HK-2 (cell line): ENCODE data around the gene CDC6.

Experiments
- DNase-seq: peaks from one replicate; pipeline ENCODE4 v3.0.0-alpha.2; 2018; ENCODE audit not compliant: unreplicated experiment

The CDC6 gene

GRCh38 chr17:40311575-40311974, 23.9 kb downstream of the CDC6 start:
- no peak for DNase-seq

DNA sequence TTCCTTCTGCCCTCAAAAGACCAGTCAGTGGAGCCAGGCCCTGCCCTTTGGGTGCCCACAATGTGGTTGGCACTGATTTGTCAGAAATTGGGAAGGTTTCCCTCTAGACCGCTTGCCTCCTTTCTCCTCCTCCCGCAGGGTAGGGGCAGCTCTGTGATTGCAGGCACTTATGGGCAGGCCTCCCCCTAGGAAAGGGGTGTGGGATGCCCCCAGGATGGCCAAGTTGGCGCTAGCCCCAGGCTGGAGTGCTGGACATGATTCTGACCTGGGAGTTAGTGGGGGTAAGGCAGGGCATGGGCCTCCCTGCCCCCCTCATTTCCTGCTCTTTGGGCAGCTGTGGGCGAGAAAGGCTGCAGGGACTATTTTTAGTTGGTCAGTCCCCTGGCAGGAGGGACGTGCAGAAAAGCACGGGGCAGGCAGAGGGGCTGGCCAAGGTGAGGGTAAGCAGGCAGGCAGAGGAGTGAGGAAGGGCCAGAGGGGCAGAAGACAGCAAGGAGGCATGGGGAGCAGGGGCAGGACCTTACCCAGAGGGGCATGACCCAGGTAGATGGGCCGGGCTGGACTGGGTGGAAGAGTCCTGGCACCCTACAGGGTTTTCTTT, 24.6 kb downstream of the CDC6 start:
- peak; percentile 85 for DNase-seq

- DNase-seq, result no peak
Measured at GRCh38 chr17:40312893-40313667, 25.4 kb downstream of the CDC6 start.

GRCh38 chr17:40313668-40314583, 26.2 kb downstream of the CDC6 start:
- no peak for DNase-seq

- peak; percentile 95 for DNase-seq
Measured at GRCh38 chr17:40314584-40314956, 26.9 kb downstream of the CDC6 start.

DNA sequence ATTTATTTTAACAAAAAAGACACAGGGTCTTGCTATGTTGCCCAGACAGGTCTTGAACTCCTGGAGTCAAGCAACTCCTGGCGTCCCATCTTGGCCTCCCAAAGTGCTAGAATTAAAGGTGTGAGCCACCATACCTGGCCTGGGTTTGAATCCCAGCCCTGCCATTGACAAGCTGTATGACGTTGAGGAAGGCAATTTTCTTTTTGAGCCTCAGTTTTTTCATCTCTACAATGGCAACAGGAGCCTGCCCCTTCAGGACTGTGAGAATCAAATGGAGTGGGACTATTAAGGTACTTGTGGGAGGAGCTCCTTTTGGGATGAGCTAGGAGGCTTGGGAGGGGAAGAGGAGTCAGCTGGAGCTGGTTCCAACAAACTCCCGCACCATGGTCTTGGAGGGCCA, 27.5 kb downstream of the CDC6 start:
- DNase-seq, result no peak

- no peak for DNase-seq
Measured at GRCh38 chr17:40315678-40316570, 28.2 kb downstream of the CDC6 start.

DNA sequence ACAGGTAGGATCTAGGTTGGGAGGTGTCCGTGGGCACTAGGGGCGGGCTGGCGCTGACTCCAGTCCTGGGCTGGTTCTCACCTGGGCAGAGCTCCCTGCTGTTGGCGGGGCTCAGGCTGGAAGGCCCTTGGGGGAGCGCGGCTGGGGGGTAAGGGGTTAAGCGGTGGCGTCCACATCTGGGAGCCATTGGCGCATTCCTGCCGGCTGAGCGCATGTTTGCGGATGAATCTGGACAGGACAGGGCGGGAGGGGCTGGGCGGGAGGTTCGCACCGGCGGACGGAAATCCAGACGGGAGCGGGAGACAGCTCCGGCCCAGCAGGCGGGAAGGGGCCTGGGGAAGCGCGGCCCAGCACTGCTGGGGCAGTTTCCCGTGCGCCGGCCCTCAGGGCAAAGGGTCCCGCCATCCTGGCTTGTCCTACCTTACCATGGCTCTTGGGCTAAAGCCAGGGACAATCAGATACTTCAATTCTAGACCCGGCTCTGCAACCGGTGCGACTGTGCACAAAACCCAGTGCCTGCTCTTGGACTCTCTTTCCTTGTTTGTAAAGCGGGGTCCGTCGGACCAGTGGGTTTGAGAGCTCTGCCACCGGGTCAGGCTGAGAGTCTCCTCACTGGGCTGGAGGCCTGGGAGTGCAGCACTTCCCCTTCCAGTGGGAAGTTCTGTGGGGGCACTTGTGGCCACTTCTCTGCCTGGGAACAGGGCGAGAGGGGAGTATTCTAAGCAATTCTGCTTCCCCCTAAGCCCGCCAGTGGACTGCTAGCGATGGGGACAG, 29.1 kb downstream of the CDC6 start:
- DNase-seq, result peak; percentile 76

DNA sequence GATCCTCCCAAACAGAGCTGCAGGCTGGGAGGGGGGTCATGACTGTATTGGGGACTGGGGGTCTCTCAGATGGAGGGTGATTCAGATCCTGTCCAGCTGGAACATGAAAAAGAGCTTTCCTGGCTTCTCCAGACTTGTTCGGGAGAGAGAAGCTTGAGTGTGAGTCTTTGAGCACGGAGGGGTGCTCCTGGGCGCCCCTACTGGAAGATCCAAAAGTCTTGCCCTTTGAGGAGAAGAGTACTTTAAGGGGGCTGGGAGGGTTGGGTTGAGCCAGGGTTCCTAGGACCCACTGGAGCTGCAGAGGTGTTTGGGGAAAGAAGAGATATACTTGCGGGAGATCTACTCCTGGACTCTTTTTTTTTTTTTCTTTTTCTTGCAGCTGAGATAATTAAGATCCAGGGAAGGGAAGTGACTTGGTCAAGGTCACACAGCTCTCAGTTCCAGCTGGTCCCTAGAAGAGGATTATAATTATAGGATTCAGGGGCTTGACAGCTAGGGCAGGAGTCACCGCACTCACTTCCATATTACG, 29.7 kb downstream of the CDC6 start:
- peak; percentile 66 for DNase-seq

DNA sequence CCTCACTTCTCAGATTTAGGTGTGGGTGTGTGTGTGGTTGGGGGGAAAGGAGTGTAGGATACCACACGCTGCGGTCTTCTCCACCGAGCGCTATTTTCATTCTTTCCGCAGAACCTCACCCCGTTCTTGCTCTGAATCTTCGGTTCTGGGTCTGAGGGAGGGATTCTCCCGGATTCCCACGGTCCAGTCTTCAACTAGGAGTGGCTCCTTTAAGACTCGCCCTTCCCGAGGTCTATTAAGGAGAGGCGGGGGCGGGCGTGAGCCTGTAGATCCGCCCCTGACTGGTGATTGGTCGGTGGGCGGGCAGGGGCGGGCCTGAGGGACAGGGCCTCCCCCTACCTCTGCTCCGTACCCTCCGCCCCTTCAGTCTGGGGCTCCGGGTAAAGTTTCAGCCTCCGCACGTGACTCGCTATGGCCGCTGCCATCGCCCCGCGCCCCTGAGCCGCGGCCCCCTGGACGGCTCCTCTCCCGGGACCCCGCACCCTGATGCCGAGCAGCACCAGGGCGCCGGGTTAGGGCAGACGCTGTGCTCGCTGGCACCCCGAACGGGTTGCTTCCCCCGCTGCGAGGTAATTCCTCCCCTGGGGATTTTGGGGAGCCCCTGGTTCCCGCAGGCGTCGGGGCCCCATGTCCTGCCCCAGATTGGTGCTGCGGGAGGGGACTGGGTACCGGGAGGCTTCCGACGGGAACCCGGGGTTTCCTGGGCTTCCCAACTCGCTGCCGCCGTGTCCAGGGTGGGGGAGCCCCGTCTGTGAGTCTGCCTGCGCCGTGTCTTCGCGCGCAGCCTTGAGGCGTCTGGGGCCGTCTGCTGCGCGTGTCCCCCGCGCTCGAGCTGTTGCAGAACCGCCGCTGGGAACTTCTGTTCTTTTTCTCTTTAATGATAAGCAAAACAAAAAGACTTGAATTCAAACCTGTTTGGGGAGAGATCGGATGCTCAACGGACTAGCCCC, 30.5 kb downstream of the CDC6 start:
- peak; percentile 90 for DNase-seq

DNA sequence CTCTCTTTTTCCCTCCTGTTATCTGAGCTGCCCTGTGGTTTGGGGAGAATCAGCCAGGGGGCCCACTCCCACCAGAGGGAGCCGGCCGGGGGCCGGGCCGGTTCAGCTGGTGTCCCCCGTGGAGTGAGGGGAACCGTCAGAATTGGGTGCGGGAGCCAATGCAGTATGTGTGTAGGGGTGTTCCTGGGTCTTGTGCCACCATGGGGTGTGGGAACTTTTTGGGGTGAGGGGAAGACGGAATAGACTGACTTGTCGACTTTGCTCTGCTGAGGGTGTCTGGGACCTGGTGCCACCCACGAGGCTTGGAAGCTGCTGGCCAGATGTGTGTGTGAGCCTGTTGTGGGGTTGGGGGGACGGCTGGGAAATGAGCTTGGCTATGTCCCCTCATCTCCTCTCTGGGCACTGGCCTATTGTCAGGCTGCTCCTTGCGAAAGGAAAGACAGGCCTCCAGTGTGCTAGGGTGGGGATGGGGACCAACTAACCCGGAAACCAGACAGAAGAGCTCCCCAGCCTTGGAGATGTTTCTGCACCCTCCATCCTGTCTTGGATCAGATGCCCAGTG, 31.2 kb downstream of the CDC6 start:
- no peak for DNase-seq

DNA sequence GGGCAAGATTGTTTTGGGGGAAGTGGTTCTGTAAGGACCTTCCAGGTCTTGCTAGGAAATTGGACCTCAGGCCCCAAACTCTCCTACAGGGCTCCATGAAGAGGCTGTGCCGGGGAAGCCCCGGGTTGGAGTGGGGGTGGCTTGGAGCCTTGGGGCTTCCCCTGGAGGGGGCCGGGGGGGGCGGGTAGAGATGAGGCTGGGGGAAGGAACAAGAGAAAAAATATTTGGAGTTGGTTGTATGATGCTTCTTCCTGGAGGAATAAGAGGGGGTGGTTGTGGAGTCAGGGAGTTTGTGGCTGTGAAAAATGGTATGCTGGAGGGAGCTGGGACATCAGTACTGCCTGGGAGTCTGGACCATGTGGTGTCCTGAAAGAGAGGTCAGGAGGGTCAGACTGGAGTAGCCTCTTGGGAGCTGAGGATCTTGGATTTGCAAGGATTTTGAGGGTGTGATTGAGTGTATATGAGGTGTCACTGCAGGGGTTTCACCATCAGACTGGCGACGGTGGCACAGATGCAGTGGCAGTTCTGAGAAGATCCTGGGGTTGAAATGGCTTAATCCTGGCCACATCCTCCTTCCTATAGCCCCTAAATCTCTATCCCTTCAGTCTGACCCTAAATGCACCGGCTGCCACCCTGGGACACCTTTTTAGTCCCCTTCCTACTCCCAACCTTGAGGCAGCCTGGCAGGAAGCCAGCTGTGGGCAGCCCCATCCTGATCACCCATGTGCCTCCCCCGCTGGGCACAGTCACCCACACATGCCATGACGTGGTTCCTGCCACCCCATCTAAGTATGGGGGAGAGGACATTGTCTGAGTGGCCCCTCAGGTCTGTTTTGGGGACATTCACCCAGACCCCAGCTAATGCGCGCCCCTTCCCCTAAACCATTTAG, 32.2 kb downstream of the CDC6 start:
- no peak for DNase-seq

DNA sequence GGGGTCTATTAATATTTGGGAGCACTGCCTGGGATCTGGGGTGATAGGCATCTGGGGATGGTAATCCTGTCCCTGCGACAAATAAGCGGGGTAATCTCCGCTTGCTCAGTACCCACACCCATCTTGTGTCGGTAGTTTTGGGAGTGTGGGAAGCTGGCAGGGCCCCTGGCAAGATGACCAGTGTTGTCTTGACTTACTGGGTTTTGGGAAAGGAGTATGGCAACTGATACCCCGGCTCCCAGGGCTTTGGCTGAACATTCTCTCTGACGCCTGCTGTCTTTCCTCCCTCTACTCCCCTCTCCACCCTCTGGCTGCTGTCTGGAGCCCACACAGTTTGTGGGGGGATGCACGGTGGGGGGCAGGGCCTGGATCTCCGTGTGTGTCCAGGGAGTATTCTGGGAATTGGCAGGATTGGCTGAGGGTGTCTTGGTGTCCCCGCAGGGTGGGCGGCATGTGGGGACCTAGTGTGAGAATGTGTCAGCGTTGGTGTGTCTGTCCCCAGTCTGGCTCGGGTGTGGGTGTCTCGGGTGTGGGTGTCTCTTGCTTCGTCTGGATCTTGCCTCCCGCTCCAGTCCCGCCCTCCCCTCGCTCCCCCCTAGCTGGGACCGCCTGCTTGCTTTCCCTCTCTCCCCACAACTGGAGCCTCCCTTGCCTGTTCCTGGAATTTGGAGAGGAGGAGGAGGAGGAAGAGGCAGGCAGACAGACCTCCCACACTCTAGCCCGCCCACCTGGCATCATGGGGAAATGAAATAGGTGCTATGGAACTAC, 33.3 kb downstream of the CDC6 start:
- no peak for DNase-seq

DNA sequence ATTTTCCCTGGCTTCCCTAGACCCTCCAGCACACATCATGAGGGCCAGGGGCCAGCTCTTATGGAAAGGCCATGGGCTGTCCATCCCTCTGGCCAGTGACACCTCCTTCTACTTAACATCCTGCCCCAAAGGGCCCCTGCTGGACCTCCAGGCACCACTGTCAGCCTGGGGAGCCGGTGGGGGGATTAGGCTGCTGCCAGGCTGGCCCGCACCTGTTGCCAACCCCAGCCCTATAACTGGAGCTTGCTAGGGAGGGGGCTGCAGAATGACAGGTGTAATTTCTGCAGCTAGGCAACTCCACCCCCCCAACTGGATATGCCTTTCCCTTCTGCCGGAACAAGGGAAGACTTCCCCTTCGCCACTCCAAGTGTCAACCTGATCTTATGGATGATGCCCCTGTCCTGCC, 33.8 kb downstream of the CDC6 start:
- DNase-seq, result no peak

GRCh38 chr17:40321961-40322357, 34.3 kb downstream of the CDC6 start:
- DNase-seq, result no peak

GRCh38 chr17:40322358-40323315, 35.0 kb downstream of the CDC6 start:
- peak; percentile 60 for DNase-seq
